ENCODE results near the gene FBXO17. TPM values are rescaled to one million over a fixed set of nuclear protein-coding genes. Genes with fewer than 3 reads are reported as not detected.
"Not testable (repeated sequence)": the region's sequence is repeated elsewhere in the genome, so short reads cannot be mapped to it uniquely, and the experiment has no call there.

Gene FBXO17
- total RNA-seq, 1 experiment from 2014 or later = 40.0 TPM

DNA sequence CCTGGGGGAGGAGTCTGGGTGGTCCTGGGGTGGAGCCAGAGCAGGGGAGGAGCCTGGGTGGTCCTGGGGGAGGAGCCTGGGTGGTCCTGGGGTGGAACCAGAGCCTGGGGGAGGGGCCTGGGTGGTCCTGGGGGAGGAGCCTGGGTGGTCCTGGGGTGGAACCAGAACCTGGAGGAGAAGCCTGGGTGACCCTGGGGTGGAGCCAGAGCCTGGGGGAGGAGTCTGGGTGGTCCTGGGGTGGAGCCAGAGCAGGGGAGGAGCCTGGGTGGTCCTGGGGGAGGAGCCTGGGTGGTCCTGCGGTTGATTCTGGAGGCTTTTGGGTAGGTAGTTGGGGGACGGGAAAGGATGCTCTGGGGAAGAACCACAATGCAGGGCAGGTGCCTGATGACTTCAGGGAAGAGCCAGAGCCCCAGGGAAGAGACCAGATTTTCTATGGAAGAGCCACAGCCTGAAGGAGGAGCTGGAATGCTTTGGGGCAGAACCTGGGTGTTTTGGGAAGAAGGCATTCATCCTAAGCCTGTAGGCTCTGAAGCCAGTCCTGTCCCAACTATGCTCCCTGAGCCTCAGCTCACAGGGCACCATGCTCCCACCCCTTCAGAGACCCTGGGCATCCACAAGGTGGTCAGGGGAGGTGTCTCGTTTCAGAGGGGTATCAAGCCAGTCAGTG is 29.8 kb downstream of the FBXO17 start:
- DNase-seq (ENCODE audit: low read depth) = no peak

DNA sequence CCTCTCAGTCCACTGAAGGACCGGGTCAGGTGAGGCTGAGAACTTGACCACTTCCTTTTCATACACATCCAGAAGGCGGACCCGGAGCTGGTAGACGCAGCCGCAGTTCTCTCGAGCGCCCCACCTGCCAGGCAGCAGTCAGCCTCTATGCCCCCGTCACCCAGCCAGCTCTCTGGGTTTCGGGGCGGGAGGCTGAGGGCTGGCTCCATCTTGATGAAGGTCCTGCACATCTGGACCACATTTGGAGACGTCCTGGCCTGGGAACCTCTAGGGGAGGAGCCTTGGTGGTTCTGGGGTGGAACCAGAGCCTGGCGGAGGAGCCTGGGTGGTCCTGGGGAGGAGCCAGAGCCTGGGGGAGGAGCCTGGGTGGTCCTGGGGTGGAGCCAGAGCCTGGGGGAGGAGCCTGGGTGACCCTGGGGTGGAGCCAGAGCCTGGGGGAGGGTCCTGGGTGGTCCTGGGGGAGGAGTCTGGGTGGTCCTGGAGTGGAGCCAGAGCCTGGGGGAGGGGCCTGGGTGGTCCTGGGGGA is 30.5 kb downstream of the FBXO17 start:
- DNase-seq (ENCODE audit: low read depth) = no peak

DNA sequence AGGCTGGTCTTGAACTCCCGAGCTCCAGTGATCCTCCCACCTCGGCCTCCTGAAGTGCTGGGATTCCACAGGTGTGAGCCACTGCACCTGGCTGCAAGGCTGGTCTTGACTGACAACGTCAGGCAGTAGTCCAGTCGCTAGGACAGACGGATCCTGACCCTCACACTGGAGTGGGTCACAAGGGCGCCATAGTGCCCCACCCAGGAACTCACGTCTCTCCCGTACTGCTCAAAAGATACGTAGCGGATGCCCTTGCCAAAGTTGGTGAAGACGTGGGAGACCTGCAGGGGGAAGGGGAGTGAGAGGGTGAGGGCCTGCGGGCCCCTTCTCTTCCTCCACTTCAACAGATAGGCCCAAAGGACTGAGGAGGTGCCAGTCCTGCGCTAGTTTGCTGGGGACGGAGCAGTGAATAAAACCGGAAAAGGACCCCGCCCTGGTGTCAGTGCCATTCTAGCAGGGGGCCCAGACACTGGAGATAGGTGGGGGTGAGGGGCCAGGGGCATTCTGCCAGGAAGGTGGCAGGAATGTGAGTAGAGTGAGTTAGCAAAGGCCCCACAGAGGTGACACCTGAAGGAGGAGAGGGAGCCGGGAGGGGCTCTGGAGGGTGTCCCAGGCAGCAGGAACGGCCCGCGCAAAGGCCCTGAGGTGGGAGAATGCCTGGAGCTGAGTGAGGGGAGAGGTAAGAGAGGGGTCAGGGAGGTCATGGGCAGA is 32.9 kb downstream of the FBXO17 start:
- no peak for DNase-seq (ENCODE audit: low read depth)

DNA sequence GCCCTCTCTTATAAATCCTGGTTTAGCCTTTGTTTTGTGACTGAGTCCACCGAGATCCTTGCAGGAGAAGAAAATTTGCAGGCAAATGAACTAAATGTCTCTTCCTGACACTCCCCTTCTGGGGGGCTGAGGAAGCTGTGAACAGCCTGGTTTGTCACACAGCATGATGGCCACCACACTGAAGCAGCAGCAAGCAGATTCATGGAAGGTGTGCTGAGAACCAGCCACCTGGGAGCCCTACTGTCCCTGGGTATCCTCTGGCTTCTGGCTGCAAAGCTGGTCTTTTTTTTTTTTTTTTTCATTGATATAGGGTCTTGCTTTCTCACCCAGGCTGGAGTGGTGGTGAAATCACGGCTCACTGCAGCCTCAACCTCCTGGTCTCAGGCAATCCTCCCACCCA is 33.6 kb downstream of the FBXO17 start:
- DNase-seq (ENCODE audit: low read depth) = no peak

- not testable (repeated sequence) for DNase-seq (ENCODE audit: low read depth)
Measured at GRCh38 chr19:38941466-38941865, 34.1 kb downstream of the FBXO17 start.

GRCh38 chr19:38939957-38940356 is 35.6 kb downstream of the FBXO17 start:
- DNase-seq (ENCODE audit: low read depth) = no peak

DNA sequence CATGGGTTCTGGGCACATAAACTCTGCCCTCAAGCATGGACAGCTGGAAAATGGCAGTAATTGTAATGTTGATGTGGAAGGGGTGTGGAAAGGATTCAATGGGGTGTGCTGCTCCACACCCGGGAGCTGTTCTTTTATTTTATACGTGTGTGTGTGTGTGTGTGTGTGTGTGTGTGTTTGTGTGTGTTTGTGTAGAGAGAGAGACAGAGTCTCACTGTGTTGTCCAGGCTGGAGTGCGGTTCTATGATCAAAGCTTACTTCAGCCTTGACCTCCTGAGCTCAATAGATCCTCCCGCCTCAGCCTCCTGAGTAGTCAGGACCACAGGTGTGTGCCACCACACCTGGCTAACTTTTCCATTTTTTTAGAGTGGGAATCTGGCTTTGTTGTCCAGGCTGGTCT is 42.0 kb downstream of the FBXO17 start:
- no peak for DNase-seq (ENCODE audit: low read depth)

GRCh38 chr19:38932425-38933179 is 42.9 kb downstream of the FBXO17 start:
- peak; percentile 38 for DNase-seq (ENCODE audit: low read depth)

DNA sequence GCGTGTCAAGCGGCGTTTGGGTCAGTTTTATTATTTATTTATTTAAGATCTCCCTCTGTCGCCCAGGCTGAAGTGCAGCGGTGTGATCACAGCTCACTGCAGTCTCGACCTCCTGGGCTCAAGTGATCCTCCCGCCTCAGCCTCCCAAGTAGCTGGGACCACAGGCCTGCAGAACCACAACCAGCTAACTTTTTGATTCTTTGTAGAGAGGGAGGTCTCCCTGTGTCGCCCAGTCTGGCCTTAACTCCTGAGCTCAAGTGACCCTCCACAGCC is 44.1 kb downstream of the FBXO17 start:
- DNase-seq (ENCODE audit: low read depth) = no peak

DNA sequence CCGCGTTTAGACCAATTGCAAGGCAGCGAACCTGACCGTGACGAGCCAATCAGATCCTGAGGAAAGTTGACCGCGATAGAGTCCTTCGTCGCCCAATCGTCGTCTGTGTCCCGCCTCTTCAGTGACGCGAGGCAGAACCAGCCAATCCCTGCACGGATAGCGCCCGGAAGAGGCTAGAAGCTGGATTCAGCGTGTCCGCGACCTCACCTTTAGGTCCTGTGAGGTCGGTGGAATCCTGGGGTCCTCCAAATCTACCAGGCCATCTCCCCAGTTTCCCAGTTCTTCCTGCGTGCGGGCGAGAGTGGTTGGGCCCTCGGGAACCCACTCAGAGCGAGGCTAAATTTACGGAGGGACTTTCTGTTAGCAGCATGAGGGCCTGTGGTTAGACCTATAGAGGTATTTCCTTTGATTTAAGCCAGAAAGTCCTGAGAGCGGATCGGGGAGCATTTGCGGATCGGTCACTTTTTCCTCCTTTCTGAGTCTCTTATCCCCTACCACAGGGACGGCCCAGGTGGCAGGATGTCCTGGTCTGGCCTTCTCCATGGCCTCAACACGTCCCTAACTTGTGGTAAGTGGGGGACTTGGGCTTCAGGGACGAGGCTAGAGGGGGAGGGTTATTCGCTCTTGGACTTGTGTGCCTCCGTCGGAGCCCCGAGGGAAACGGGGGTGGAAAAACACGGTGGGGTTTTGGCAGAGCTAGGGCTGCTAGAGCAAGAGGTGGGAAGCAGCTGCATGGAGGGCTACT is 44.6 kb downstream of the FBXO17 start, which contains the start of gene MRPS12:
TSS of gene MRPS12 (plus strand) at position 169 of the 745 bp plus-strand sequence. CDS start at position 520, 351 bp downstream.
- DNase-seq (ENCODE audit: low read depth) = peak; percentile 98

DNA sequence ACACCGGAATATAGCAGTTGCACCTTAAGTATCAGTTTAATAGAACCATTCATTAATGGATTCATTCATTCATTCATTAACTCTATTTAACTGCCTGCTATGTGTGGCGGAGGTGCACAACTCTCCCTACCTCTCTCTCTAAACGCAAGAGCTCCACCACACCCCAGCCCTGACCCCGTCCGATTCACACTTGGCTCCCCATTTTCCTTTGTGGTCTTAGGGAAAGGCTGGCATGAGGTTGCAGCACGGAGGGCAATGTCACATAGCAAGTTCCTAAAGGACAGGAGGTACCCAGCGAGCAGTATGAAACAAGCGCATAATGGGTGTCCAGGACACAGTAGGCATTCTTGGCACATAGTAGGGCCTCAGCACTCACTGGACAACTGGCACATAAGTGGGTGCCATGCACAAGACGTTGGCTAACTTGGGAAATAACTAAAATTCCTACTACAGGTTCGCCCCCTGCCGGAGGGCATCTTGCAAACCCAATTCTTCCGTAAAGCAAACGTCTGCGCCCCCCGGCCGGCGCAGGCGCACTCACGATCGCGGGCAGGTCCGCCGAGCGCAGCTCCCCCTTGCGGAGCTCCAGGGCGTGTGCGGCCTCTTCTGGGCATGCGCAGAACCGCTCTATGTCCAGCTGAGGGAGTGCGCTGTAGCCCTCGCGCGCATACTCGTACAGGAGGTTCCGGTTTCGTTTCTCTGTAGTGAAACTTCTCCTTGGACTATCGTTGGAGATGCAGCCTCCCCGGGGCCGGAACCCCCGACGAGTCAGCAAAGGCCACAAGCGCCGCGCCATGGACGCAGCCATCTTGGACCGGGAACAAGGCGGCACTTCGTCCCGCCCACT is 45.4 kb downstream of the FBXO17 start, which contains the start of gene SARS2:
TSS of gene SARS2 (minus strand) at position 835 of the 847 bp plus-strand sequence. CDS start at position 808, 27 bp downstream.
- DNase-seq (ENCODE audit: low read depth) = peak; percentile 87

- no peak for DNase-seq (ENCODE audit: low read depth)
Measured at GRCh38 chr19:38928391-38929001, 47.0 kb downstream of the FBXO17 start.

DNA sequence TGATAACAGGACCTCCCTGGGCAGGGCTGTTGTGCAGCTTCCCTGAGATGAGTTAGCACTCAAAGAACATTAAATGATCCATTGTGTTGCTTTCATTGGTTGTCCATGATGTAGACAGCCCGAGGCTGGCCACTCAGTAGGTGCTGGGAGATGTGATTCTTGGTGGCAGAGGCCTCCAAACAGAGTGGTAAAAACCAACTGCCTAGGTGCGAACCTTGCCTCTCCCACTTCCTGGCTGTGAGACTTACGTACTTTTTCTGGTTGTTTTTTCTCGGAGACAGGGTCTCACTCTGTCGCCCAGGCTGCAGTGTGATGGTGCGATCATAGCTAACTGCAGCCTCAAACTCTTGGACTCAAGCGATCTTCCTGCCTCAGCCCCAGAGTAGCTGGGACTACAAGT is 51.2 kb downstream of the FBXO17 start:
- DNase-seq (ENCODE audit: low read depth) = no peak

DNA sequence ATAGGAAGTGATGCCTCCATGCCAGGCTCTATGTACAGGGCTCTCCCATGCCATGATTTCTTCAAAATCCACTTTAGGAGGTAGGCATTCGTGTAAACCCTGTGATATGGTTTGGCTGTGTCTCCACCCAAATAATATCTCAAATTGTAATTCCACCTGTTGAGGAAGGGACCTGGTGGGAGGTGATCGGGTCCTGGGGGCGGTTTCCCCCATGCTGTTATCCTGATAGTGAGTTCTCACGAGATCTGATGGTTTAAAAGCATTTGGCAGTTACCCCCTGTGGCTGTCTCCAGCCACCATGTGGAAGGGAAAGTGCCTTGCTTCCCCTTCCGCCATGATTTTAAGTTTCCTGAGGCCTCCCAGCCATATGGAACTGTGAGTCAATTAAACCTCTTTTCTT is 53.1 kb downstream of the FBXO17 start:
- no peak for DNase-seq (ENCODE audit: low read depth)

DNA sequence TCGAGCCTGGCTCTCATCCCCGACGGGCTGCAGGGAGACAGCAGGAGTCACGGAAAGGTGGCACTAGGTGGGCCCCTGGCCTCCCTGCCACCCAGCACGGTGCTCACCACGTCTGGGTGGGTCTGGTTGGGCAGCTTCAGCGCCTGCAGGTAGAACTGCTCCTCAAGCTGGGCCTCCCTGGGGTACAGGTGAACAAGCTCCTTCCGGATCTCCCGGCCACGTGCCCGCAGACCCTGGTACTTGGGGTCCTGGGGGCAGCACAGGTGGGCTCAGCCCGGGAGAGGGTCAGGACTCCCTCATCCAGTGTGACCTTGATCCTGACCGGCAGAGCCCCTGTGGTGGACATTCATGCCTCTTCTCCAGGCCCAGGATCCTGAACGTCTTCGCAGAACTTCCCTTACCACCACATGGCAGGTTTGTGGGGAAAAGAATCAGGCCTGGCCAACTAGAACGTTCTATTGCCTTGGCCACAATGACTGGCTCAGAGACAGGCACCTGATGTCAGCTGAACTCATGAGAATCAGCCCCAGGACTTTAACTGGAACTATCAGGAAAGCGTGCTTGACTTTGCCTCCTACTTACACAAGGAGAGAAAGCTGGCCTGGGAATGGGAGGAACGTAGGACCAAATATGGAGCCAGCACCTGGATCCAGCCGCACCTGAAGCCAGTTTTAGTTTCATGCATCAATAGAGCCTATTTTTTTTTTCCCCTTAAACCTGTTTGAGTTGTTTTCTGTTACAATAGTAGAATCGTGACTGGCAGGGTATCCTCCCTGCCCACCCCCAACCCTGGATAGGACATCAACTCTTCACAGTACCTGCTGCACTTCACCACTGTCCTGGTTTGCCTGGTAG is 53.9 kb downstream of the FBXO17 start:
- no peak for DNase-seq (ENCODE audit: low read depth)

GRCh38 chr19:38920602-38921419 is 54.7 kb downstream of the FBXO17 start:
- no peak for DNase-seq (ENCODE audit: low read depth)

DNA sequence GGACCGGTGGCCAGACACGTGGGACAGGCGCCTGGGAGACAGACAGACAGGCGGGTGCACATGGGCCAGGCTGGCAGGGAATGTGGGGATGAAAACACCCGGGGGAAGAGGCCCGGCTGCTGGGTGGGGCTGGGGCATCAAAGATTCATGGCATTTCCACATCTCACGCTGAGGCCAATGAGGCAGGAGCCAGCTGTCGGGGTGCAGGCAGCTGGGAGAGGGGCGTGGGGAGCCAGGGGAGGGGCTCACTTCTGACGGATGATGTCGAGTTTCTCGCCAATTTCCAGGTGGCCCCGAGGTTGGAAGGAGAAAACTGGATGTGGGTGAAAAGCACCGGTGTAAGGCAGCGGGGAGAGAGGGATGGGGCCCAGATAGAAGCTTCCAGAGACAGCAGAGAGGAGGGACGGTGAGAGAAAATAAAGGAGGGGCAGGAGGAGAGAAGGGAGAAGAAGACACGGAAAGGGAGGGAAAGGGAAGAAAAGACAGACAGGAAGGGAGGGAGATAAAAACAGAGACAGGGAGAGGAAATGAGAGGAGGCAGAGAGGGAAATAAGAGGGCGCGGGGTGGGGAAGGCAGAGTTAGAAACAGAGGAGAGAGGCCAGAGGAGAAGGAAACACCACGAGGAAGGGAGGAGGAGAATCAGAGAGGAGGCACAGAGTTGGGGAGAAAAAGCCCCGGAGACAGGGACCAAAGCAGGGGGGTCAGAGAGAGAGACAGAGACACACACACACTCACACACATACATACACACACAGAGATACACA is 55.5 kb downstream of the FBXO17 start:
- DNase-seq (ENCODE audit: low read depth) = no peak
